ENCODE results near the gene EVI5L.

DNA sequence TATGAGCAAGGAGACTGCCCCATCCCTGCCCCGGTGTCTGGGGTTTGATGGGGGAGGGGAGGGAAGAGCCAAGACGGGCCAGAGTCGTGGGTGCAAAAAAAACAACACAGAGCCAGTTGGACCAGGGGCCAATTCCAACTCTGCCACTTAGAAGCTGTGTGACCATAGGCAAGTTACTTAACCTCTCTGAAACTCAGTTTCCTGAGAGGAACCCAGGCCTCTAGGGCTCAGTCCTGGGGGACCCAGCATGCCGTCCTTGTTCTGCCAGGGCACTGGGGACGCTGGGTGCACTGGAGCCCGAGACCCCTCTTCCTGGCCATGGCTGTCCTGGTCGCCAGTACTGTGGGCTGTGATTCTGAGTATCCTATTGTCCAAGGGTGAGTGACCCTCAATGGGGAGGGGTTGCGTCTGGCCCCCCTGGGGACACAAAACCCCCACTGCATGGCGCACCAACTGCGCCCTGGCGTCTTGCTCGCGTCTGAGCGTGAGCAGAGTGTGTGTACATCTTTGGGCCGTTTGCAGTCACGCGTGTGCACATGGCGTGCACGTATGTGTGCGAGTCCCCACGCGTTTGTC lies 42.3 kb upstream of the EVI5L start:
- no peak for TF ChIP-seq POLR2A (IDR thresholded peaks at IDR 0.05)
- TF ChIP-seq, protein P1, sequence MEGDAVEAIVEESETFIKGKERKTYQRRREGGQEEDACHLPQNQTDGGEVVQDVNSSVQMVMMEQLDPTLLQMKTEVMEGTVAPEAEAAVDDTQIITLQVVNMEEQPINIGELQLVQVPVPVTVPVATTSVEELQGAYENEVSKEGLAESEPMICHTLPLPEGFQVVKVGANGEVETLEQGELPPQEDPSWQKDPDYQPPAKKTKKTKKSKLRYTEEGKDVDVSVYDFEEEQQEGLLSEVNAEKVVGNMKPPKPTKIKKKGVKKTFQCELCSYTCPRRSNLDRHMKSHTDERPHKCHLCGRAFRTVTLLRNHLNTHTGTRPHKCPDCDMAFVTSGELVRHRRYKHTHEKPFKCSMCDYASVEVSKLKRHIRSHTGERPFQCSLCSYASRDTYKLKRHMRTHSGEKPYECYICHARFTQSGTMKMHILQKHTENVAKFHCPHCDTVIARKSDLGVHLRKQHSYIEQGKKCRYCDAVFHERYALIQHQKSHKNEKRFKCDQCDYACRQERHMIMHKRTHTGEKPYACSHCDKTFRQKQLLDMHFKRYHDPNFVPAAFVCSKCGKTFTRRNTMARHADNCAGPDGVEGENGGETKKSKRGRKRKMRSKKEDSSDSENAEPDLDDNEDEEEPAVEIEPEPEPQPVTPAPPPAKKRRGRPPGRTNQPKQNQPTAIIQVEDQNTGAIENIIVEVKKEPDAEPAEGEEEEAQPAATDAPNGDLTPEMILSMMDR (IDR thresholded peaks at IDR 0.05): no peak
- no peak for TF ChIP-seq EP300 (IDR thresholded peaks at IDR 0.05)
